Nephron (organoid): Measurements from ENCODE around the gene SUGP2.

Experiments
- H3K27ac Mint-ChIP-seq, 3 experiments: 2 replicates each; pipeline ENCODE4 v1.8.0; 2020; ENCODE audit warnings: mixed read lengths in 3 of 3, mild to moderate bottlenecking in 2 of 3, moderate library complexity in 1 of 3
- H3K27me3 Mint-ChIP-seq: 2 replicates; pipeline ENCODE4 v1.8.0; 2021; ENCODE audit warnings: low read depth, mild to moderate bottlenecking, moderate library complexity, mixed read lengths
- H3K36me3 Mint-ChIP-seq: 2 replicates; pipeline ENCODE4 v1.8.0; 2020; ENCODE audit warnings: low read depth, mixed read lengths
- H3K4me1 Mint-ChIP-seq: 2 replicates; pipeline ENCODE4 v1.8.0; 2020; ENCODE audit warnings: mixed read lengths
- H3K4me3 Mint-ChIP-seq, 3 experiments: 2 replicates each; pipeline ENCODE4 v1.8.0; 2020; ENCODE audit warnings: mild to moderate bottlenecking in 3 of 3, mixed read lengths in 3 of 3, moderate library complexity in 2 of 3
- H3K9me3 Mint-ChIP-seq: 2 replicates; pipeline ENCODE4 v1.8.0; 2020; ENCODE audit warnings: mixed read lengths
- CTCF ChIP-seq, 3 experiments: fragments of 200-600 bp; sonication (generic); IDR thresholded peaks; one replicate each; pipeline ENCODE4 v1.5.0; 2021; ENCODE audit warnings: antibody characterized with exemption in 3 of 3; ENCODE audit not compliant: unreplicated experiment in 3 of 3

The SUGP2 gene

GRCh38 chr19:19062454-19063182, 29.3 kb upstream of the SUGP2 start:
- Mint-ChIP-seq H3K27ac (peak overlapping the region in 1 of 3 experiments; percentile 42), H3K27me3 (no peaks in the 10 kb centered on the region), H3K9me3 (no peaks in the 10 kb centered on the region), H3K36me3 (peaks cover 9% of the 10 kb centered on the region), H3K4me3 (peak overlapping the region; percentile 84 to 86 (median 84)), H3K4me1 (peaks cover 22% of the 10 kb centered on the region)
- no peak for TF ChIP-seq CTCF (IDR thresholded peaks at IDR 0.05; ENCODE audit: unreplicated experiment in 3 of 3)

GRCh38 chr19:19061506-19061905, 28.2 kb upstream of the SUGP2 start:
- Mint-ChIP-seq H3K9me3 (no peaks in the 10 kb centered on the region), H3K27me3 (no peaks in the 10 kb centered on the region), H3K4me3 (peak overlapping the region; percentile 51 to 86 (median 84)), H3K36me3 (peaks cover 9% of the 10 kb centered on the region), H3K27ac (no peak overlapping the region), H3K4me1 (peaks cover 16% of the 10 kb centered on the region)
- TF ChIP-seq CTCF (IDR thresholded peaks at IDR 0.05; ENCODE audit: unreplicated experiment in 3 of 3): no peak

GRCh38 chr19:19059837-19060611, 26.7 kb upstream of the SUGP2 start:
- no peaks in the 10 kb centered on the region for H3K27me3 Mint-ChIP-seq
- no peaks in the 10 kb centered on the region for H3K9me3 Mint-ChIP-seq
- H3K4me1 Mint-ChIP-seq: peaks cover 16% of the 10 kb centered on the region
- TF ChIP-seq CTCF (IDR thresholded peaks at IDR 0.05; ENCODE audit: unreplicated experiment in 3 of 3): no peak
- H3K36me3 Mint-ChIP-seq: peaks cover 9% of the 10 kb centered on the region
- H3K4me3 Mint-ChIP-seq: no peak overlapping the region
- no peak overlapping the region for H3K27ac Mint-ChIP-seq

- Mint-ChIP-seq H3K9me3 (no peaks in the 10 kb centered on the region), H3K36me3 (peaks cover 9% of the 10 kb centered on the region), H3K27ac (no peak overlapping the region), H3K4me3 (no peak overlapping the region), H3K4me1 (peaks cover 10% of the 10 kb centered on the region), H3K27me3 (no peaks in the 10 kb centered on the region)
- no peak for TF ChIP-seq CTCF (IDR thresholded peaks at IDR 0.05; ENCODE audit: unreplicated experiment in 3 of 3)
Observed at GRCh38 chr19:19059018-19059836, 25.9 kb upstream of the SUGP2 start.

- H3K4me3 Mint-ChIP-seq: no peak overlapping the region
- H3K36me3 Mint-ChIP-seq: peaks cover 12% of the 10 kb centered on the region
- peaks cover 5% of the 10 kb centered on the region for H3K4me1 Mint-ChIP-seq
- no peak for TF ChIP-seq CTCF (IDR thresholded peaks at IDR 0.05; ENCODE audit: unreplicated experiment in 3 of 3)
- no peaks in the 10 kb centered on the region for H3K27me3 Mint-ChIP-seq
- H3K9me3 Mint-ChIP-seq: no peaks in the 10 kb centered on the region
- H3K27ac Mint-ChIP-seq: no peak overlapping the region
Observed at GRCh38 chr19:19057720-19058119, 24.4 kb upstream of the SUGP2 start.
